Subcutaneous abdominal adipose tissue (tissue), 5 donors: Measurements from ENCODE around the gene USP7.
"Not testable (repeated sequence)": the region's sequence is repeated elsewhere in the genome, so short reads cannot be mapped to it uniquely, and the experiment has no call there.

Experiments
- H3K27ac ChIP-seq: one replicate; pipeline ENCODE4 v1.7.0; 2013; ENCODE audit warnings: low read depth, mild to moderate bottlenecking, inconsistent platforms, low read length, moderate library complexity
- H3K27me3 ChIP-seq, 5 donors: one replicate each; pipeline ENCODE4 v1.7.0; 2013; ENCODE audit warnings: low read length in 5 of 5, inconsistent platforms in 1 of 5; ENCODE audit not compliant: control insufficient read depth in 5 of 5, insufficient read depth in 4 of 5
- H3K36me3 ChIP-seq, 5 donors: one replicate each; pipeline ENCODE4 v1.7.0; 2013; ENCODE audit warnings: low read length in 5 of 5; ENCODE audit not compliant: control insufficient read depth in 5 of 5, insufficient read depth in 5 of 5
- H3K4me1 ChIP-seq, 5 donors: one replicate each; pipeline ENCODE4 v1.7.0; 2013; ENCODE audit warnings: low read length in 5 of 5, mild to moderate bottlenecking in 3 of 5, moderate library complexity in 1 of 5; ENCODE audit not compliant: control insufficient read depth in 5 of 5, insufficient read depth in 5 of 5
- H3K4me3 ChIP-seq, 5 donors: one replicate each; pipeline ENCODE4 v1.7.0; 2013; ENCODE audit warnings: low read length in 5 of 5, low read depth in 1 of 5
- H3K9ac ChIP-seq, 5 donors: one replicate each; pipeline ENCODE4 v1.7.0; 2013; ENCODE audit warnings: low read length in 5 of 5, mild to moderate bottlenecking in 4 of 5, moderate library complexity in 3 of 5
- H3K9me3 ChIP-seq, 5 donors: one replicate each; pipeline ENCODE4 v1.7.0; 2013; ENCODE audit warnings: low read length in 5 of 5; ENCODE audit not compliant: control insufficient read depth in 5 of 5
- donor health status: healthy.
- donor health status: healthy.
- donor health status: healthy.
- donor health status: healthy.
- donor health status: healthy.

Gene USP7

DNA sequence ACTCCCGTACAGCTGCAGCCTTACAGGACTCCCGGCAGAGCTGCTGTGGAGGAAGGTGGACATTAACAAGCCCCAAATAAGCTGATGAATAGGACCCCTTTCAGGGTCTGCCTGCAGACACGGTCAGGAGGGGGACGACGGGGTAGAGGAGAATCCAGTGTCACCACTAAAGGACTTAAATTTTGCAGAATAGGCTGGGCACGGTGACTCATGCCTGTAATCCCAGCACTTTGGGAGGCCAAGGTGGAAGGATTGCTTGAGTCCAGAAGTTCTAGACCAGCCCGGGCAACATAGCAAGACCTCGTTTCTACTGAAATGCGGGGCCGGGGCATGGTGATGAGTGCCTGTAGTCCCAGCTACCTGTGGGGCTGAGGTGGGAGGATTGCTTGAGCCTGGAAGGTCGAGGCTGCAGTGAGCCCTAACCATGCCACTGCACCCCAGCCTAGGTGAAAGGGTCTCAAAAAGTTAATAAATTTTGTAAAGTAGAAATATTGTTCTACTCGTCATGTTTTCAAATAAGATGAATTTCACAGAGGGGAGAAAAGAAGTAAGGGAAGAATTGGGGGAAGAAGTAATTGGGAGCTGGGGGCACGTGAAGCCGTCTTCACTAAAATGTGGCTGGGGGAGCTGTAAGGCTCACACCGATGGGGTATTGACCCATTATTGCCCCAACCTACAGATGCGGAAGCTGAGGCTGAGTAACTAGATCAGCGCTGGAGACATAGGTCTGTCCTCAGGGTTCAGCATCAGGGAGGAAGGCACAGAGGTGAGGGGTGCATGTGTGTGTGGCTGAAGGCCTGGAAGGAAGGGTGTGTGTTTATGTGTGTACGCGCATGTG lies 76.9 kb downstream of the USP7 start:
- H3K4me3 ChIP-seq, result no peak overlapping the region
- no peak overlapping the region for H3K27ac ChIP-seq
- peaks cover 0 to 24% (median 20%) of the 10 kb centered on the region in 5 donors for H3K4me1 ChIP-seq
- H3K9me3 ChIP-seq, result no peaks in the 10 kb centered on the region
- peaks cover under 1 to 36% (median 28%) of the 10 kb centered on the region in 5 donors for H3K36me3 ChIP-seq
- H3K27me3 ChIP-seq, result peaks cover 0 to 26% (median 20%) of the 10 kb centered on the region in 5 donors
- H3K9ac ChIP-seq, result no peak overlapping the region

DNA sequence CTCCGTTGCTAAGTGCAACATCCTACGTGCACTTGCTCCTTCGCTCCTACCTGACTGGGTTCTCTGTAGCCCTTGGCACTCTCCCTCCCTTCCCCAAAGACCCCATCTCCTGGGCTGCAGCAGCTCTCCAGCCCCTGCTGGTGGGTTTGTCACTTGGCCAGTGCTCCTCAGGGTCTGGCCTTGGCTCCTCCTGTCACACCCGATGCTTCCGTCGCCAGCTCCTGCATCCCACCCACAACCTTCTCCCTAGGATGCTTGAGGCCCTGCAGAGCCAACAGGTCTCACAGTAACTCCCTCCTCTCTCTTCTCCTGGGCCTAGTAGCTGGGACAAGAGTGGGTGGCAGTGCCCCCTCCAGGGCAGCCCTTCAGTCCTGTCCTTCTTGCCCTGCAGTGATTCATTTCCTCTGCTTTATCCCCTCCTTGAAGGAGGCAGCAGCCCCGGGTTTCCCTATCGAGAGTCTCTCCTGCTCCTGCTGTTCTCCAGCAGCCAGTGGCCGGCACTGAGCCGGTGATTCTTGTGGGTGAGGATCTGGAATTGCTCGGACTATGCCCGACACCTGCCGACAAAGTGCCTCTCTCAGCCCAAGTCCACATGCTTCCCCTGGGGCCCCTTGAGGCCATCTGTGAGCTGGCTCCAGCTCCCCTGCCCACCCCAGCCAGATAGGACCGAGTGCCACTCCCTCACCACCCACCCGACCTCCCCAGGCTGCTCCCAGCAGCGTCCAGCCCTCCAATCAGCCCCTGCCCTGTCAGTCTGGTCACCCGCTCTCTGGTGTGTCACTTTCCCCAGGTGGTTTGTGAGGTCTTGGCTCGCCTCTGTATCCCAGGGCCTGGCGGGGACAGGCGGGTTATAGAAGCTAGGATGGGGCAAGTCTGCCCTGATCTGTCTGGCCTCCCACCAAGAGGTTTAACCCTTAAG lies 77.8 kb downstream of the USP7 start:
- Histone ChIP-seq H3K4me1 (peaks cover 0 to 24% (median 20%) of the 10 kb centered on the region in 5 donors), H3K36me3 (peaks cover 0 to 27% (median 19%) of the 10 kb centered on the region in 5 donors), H3K9ac (no peak overlapping the region), H3K9me3 (no peaks in the 10 kb centered on the region), H3K4me3 (no peak overlapping the region), H3K27ac (no peak overlapping the region), H3K27me3 (peaks cover 0 to 26% (median 20%) of the 10 kb centered on the region in 5 donors)

DNA sequence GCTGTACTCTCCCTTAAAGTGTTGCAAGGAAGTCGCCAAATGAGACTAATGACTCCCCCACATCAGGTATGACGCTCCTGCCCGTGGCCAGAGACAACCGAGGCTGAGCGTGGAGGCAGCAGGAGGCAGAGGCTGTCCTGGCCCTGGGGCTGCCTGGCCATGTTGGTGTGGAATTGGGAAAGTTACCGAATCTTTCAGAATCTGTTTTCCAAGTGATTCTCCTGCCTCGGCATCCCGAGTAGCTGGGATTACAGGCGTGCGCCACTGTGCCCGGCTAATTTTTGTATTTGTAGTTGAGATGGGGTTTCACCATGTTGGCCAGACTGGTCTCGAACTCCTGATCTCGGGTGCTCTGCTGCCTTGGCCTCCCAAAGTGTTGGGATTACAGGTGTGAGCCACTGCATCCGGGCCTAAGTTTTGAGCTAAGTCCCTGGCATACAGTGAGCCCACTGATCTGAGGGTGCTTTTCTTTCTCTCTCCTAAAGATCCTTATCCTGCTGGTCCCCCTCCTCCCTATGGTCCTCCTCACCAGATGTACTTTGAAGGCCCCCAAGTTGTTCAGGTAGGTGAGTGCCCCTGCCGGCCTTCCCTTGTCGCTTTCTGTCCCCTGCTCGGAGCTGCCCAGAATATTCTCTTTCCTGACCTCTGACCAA lies 80.9 kb downstream of the USP7 start:
- H3K36me3 ChIP-seq, result peaks cover 0 to 5% (median 4%) of the 10 kb centered on the region in 5 donors
- H3K27me3 ChIP-seq, result peaks cover 0 to 26% (median 20%) of the 10 kb centered on the region in 5 donors
- no peaks in the 10 kb centered on the region for H3K9me3 ChIP-seq
- no peak overlapping the region for H3K27ac ChIP-seq
- no peak overlapping the region for H3K4me3 ChIP-seq
- H3K9ac ChIP-seq, result no peak overlapping the region
- peaks cover 0 to 18% (median 18%) of the 10 kb centered on the region in 5 donors for H3K4me1 ChIP-seq

DNA sequence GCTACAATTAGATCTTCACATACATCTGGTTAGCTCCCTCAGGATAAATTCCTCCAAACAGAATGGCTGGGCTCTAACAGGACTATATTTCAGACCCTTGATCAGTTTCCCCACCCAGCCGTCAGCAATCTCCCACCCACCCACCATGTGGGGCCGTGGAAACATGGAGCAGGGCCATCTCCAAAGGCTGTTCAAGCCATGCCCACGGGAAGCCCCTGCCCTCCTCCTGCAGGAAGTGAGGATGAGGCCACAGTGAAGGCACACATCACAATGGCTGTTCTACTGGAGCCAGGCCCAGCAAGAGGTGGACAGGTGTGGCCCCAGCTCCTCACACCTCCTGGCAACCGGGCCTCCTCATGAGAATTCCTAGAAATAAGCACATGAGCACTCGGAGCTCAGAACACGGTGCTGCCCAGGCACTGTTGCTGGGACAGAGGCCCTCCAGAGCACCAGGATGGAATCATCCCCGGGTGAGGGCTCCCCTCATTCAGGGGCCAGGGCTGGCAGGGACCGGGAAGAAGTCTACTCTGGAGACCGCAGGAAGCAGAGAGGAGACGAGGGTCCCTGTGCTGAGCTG lies 81.6 kb downstream of the USP7 start, which contains the start of gene LITAFD:
LITAFD (plus strand) TSS at position 311 of the 577 bp plus-strand sequence. CDS start 2,005 bp downstream, outside the sequence.
- Histone ChIP-seq H3K27ac (no peak within 1 kb of the TSS), H3K27me3 (peaks cover 0 to 26% (median 20%) of the 10 kb centered on the region in 5 donors), H3K4me3 (no peak within 1 kb of the TSS), H3K9ac (no peak within 1 kb of the TSS), H3K9me3 (no peaks in the 10 kb centered on the region), H3K4me1 (peaks cover 0 to 15% (median 13%) of the 10 kb centered on the region in 5 donors), H3K36me3 (peaks cover 0 to 1% (median 0%) of the 10 kb centered on the region in 5 donors)

DNA sequence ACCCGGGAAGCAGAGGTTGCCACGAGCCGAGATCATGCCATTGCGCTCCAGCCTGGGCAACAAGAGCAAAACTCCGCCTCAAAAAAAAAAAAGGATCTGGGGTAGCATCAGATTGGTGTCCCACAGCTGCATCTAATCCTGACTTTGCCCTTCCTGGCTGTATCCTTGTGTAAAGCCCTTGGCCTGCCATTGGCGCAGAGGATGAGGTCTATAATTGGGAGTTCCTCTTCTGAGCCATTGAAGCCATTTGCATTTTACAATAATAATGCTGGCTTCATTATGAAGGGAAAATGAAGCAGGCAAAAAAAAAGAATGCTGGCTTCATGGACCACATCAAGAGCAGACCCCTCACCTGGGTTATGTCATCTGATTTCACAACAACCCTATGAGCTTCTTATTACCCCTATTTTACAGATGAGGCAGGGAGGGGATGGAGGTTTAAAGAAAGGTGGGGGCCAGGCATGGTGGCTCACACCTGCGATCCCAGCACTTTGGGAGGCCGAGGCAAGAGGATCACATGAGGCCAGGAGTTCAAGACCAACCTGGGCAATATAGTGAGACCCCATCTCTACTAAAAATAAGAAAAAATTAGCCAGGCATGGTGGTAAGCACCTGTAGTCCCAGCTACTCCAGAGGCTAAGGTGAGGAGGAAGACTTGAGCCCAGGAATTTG lies 82.7 kb downstream of the USP7 start:
- H3K4me3 ChIP-seq, result no peak overlapping the region
- H3K36me3 ChIP-seq, result no peaks in the 10 kb centered on the region
- peaks cover 0 to 8% (median 8%) of the 10 kb centered on the region in 5 donors for H3K4me1 ChIP-seq
- no peak overlapping the region for H3K9ac ChIP-seq
- peaks cover 0 to 26% (median 20%) of the 10 kb centered on the region in 5 donors for H3K27me3 ChIP-seq
- H3K27ac ChIP-seq, result no peak overlapping the region
- H3K9me3 ChIP-seq, result no peaks in the 10 kb centered on the region

DNA sequence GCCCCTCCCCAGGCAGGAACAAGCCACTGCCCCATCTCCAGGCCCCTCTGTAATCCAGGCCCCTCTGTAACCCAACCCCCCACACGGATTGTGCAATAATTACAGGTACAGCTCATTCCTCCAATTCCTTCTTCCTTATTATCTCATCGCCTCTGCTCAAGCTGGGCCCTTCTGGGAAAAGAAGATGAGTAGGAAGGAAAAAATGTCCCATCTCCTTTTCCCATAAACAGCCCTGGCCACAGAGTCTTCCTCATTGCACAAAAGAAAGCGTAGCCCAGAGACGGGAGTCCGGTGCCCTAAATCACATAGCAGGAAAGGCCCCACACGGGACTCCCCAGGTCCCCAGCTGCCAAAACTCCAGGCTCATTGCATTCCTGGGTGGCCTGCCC lies 85.2 kb downstream of the USP7 start:
- no peak overlapping the region for H3K9ac ChIP-seq
- H3K27me3 ChIP-seq, result peaks cover 0 to 11% (median 8%) of the 10 kb centered on the region in 5 donors
- H3K4me1 ChIP-seq, result peaks cover 0 to 13% (median 2%) of the 10 kb centered on the region in 5 donors
- H3K36me3 ChIP-seq, result no peaks in the 10 kb centered on the region
- H3K4me3 ChIP-seq, result no peak overlapping the region
- no peak overlapping the region for H3K27ac ChIP-seq
- H3K9me3 ChIP-seq, result no peaks in the 10 kb centered on the region

DNA sequence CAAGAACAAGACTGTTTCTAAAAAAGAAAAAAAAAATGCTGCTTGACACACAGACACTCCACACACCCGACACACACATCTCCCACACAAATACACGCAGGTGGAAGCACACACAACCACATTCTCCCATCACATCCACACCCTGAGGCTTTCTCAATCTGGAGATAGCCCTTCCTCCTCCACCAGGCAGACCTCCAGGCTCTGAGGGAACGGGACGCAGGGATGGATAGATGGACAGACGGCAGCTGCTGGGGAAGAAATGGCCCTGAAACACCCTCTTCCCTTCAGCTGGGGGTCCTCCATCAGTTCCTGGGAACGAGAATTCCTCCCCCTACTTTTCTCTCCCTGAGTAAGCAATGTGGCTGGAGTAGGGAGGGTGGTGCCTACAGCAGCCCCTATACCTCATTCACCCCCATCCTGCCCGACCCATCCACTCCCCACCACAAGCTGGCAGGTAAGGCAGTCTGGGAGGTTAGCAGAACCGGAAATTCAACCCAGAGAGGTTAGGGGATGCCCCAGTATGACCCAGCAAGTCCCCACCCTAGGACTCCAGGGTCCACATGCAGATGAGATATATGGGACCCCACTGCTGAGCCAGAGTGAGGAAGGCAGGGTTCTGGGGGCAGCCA lies 85.7 kb downstream of the USP7 start:
- H3K27ac ChIP-seq, result no peak overlapping the region
- no peaks in the 10 kb centered on the region for H3K36me3 ChIP-seq
- no peaks in the 10 kb centered on the region for H3K9me3 ChIP-seq
- H3K27me3 ChIP-seq, result peaks cover 0 to 11% (median 8%) of the 10 kb centered on the region in 5 donors
- H3K9ac ChIP-seq, result no peak overlapping the region
- H3K4me1 ChIP-seq, result peaks cover 0 to 13% (median 2%) of the 10 kb centered on the region in 5 donors
- no peak overlapping the region for H3K4me3 ChIP-seq

DNA sequence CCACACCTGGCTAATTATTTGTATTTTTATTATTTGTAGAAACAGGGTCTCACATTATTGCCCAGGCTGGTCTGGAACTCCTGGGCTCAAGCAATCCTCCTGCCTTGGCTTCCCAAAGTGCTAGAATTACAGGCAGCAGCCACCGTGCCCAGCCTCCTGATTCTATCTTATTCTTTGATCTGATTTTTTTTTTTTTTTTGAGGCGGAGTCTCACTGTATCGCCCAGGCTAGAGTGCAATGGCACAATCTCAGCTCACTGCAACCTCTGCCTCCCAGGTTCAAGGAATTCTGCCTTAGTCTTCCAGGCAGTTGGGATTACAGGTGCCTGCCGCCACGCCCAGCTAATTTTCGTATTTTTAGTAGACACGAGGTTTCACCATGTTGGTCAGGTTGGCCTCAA lies 88.4 kb downstream of the USP7 start:
- not testable (repeated sequence) for H3K27ac ChIP-seq, H3K9ac ChIP-seq, H3K4me3 ChIP-seq, H3K9me3 ChIP-seq, H3K27me3 ChIP-seq, H3K36me3 ChIP-seq
- peaks cover 0 to 13% (median 3%) of the 10 kb centered on the region in 5 donors for H3K4me1 ChIP-seq
